Activated CD8-positive, alpha-beta memory T cell treated with anti-CD3 and anti-CD28 coated beads, Interleukin-2, amount 50 U/mL, for 48 hours (primary cell): ENCODE results near the gene SRGAP1.
"Not testable (repeated sequence)": the region's sequence is repeated elsewhere in the genome, so short reads cannot be mapped to it uniquely, and the experiment has no call there.

Experiments used
- DNase-seq: peaks from one replicate; pipeline ENCODE4 v3.0.0-alpha.2; 2020

The SRGAP1 gene

DNA sequence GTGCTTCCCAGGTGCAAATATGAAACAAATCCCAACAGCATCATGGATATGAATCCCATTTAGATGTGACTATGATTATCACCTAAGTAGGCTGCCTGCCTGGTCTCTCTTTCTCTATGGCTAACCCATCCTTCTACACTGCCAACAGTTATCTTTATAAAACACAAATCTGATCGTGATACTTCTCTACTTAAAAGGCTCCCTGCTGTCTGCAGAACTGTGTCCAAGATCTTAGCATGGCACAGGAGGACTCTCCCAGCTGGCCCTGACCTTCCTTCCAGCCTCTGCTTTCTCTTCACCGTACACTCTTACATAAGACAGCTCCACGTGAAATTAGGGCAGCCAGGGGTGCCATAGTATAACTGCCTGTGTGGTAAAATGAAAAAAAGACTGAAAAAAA lies 3.5 kb upstream of the SRGAP1 start:
- DNase-seq = no peak

GRCh38 chr12:63841571-63841970 lies 2.9 kb upstream of the SRGAP1 start:
- no peak for DNase-seq

- not testable (repeated sequence) for DNase-seq
Measured at GRCh38 chr12:63842750-63843149, 1.8 kb upstream of the SRGAP1 start.

- no peak for DNase-seq
Measured at GRCh38 chr12:63843254-63843720, 1.2 kb upstream of the SRGAP1 start.

- peak; percentile 87 for DNase-seq
Measured at GRCh38 chr12:63843721-63844390, 644 bp upstream of the SRGAP1 start.

- no peak for DNase-seq
Measured at GRCh38 chr12:63845726-63846125, 1.2 kb downstream of the SRGAP1 start.

GRCh38 chr12:63846238-63846967 lies 1.9 kb downstream of the SRGAP1 start:
- DNase-seq = no peak

DNA sequence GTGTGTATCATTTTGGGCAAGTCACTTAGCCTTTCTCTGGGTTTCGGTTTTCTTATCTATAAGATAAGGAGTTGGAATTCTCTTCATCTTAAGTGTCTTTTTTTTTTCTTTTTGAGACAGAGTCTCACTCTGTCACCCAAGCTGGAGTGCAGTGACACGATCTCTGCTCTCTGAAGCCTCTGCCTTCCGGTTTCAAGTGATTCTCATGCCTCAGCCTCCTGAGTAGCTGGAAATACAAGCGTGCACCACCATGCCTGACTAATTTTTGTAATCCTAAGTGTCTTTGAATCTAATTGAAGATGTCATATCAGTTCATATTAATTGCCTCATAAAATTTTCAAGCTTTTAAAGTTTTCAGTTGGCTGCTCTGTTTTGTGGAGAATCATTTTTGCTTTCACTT lies 4.0 kb downstream of the SRGAP1 start:
- no peak for DNase-seq

DNA sequence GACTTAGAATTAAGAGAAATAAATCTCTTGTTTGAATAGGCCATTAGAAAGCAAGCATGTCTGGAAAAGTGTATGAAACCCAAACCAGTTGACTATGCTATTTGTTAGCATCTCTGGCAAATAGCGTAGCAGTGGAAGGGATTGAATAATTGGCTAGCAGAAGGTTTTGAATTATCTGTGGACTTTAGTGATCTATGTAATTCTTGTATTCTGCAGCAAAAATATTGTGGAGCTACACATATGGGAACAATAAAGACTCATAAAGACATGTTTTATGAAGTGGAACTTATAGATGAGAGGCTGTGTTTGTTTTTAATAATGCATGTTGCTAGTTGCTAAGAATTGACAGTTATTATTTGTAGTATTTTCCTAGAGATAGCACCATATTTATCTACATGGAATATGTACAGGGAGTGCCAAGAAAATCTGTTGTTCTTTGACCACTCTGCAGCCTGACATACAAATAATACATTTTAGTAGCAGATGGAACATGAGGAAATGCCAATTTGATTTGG lies 4.7 kb downstream of the SRGAP1 start:
- no peak for DNase-seq

GRCh38 chr12:63849641-63850040 lies 5.1 kb downstream of the SRGAP1 start:
- no peak for DNase-seq

DNA sequence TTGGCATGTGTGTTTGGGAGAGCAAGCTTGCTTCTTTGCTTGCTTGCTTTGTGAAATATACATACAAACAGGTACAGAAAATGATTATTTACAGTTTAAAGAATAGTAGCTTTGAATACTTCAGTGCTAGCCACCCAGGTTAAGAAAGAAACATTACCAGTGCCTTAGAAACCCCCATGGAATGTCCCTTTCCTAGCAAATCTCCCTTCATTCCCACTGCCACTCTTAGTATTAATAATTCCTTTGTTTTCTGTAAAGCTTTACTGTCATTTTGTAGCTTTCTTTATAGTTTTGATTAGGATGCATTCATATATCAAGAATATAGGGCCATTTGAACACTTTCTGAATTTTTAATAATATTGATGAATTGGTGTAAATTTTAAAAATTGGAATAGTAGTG lies 9.5 kb downstream of the SRGAP1 start:
- no peak for DNase-seq

DNA sequence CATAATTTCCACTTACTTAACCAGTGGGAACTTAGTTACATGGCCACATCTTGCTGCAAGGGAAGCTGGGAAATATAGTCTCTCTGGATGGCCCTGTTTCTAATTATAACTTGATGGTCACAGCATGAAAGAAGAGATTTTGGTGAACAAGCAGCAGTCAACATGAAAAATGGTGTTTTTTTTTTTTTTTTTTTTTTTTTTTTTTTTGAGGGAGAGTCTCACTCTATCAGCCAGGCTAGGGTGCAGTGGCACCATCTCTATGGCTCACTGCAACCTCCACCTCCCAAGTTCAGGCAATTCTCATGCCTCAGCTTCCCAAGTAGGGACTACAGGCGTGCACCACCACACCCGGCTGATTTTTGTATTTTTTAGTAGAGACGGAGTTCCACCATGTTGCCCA lies 10.8 kb downstream of the SRGAP1 start:
- DNase-seq = no peak

DNA sequence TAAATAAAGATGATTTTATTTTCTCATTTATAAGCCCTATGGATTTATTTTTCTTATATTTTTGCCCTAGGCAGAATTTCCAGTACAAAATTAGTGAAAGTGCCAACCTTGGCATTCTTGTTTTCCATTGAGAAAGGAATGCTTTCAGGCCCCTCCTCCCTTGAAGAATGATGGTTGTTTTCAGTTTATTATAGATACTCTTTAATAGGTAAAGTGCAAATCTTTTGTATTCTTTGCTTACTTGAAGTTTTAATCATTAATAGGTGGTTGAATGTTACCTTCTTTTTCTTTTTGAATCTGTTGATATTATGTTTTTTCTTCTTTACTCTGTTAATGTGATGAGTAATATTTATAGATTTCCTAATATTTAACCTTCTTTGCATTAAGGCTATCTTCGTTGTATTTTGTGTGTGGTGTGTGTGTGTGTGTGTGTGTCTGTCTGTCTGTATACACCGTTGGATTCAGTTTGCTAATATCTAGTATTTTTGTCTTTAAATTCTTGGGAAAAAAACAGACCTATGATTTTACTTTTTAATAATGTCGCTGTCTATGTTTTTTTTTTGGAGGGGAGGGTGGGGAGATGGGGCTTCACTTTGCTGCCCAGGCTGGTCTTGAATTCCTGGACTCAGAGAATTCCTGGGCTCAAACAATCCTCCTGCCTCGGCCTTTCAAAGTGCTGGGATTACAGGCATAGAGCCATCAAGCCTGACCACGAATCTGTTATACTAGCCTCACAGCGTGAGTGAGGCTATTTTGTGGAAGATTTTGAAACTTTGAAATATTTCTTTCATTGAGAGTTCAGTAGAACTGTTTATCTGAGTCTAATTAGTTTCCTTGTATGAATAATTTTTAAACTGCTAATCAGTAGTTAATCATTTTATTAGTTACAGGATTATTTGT lies 13.5 kb downstream of the SRGAP1 start:
- no peak for DNase-seq

DNA sequence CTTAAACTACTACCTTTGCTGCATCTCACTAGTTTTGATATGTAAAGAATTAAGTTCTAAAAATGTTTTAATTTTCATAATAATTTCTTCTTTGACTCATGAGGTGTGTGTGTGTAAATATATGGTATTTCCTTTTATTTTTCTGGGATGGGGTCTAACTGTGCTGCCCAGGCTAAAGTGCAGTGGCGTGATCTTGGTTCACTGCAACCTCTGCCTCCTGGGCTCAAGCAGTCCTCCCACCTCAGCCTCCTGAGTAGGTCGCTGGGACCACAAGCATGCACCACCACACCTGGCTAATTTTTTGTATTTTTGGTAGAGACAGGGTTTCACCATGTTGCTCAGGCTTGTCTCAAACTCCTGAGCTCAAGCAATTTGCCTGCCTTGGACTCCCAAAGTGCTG lies 15.4 kb downstream of the SRGAP1 start:
- not testable (repeated sequence) for DNase-seq

- DNase-seq = no peak
Measured at GRCh38 chr12:63862187-63862968, 17.9 kb downstream of the SRGAP1 start.

DNA sequence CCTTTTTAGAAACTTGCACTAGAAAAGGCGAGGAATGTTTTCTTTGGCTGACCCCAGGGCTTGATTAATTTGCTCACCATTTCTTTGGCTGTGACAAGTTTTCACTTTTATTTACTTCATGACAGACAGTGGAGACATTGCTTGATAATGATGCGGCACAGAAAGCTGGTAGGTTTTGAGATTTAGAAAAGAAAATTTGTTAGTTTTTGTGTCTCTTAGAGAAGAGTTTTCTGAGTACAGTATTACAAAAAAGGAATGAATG lies 18.4 kb downstream of the SRGAP1 start:
- no peak for DNase-seq

GRCh38 chr12:63863658-63864453 lies 19.4 kb downstream of the SRGAP1 start:
- no peak for DNase-seq

DNA sequence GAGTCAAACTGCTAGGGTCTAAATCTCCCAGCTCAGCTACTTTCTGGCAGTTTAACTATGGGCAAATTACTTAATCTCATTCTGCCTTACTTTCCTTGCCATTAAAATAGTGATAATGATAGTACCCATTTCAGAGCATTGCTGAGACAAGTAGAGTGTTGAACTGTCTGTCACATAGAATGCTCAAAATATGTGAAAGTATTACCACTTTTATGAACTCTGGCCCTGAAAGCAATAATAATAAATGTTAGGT lies 19.9 kb downstream of the SRGAP1 start:
- no peak for DNase-seq

DNA sequence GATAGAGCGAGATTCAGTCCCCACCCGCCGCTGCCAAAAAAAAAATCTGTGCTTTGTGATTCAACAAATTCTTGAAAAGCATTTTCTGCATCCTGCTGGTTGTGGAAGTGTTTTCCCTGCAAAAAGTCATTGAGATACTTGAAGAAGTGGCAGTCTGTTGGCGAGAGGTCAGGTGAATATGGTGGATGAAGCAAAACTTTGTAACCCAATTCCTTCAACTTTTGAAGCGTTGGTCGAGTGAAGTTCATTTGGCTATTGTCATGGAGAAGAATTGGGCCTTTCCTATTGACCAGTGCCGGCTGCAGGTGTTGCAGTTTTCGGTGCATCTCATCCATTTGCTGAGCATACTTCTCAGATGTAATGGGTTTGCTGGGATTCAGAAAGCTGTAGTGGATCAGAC lies 20.9 kb downstream of the SRGAP1 start:
- no peak for DNase-seq

DNA sequence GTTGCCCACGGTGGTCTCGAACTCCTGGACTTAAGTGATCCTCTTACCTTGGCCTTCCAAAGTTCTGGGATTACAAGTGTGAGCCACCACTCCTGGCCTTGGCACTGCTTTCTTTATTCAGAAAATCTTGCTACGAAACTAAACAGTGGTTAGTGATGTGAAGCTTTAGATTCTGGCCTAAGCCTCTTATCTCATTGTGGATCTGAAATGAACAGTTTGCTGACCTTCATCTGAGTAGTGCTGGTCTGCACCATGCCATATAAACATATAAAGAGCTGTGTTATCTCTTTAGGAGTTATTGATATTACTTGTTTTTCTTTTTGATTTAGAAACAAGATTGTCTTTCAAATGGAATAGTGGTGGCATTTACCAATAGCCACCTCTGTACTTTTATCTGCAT lies 22.6 kb downstream of the SRGAP1 start:
- no peak for DNase-seq

- no peak for DNase-seq
Measured at GRCh38 chr12:63869656-63870055, 25.2 kb downstream of the SRGAP1 start.

- DNase-seq = no peak
Measured at GRCh38 chr12:63870838-63871237, 26.3 kb downstream of the SRGAP1 start.
